Stimulated activated CD4-positive, alpha-beta T cell treated with anti-CD3 and anti-CD28 coated beads, Interleukin-15, amount 100 ng/mL, for 24 hours (primary cell): Measurements from ENCODE around the gene UBALD1.

Experiments used
- DNase-seq: peaks from one replicate; pipeline ENCODE4 v3.0.0-alpha.2; 2020

Gene UBALD1

DNA sequence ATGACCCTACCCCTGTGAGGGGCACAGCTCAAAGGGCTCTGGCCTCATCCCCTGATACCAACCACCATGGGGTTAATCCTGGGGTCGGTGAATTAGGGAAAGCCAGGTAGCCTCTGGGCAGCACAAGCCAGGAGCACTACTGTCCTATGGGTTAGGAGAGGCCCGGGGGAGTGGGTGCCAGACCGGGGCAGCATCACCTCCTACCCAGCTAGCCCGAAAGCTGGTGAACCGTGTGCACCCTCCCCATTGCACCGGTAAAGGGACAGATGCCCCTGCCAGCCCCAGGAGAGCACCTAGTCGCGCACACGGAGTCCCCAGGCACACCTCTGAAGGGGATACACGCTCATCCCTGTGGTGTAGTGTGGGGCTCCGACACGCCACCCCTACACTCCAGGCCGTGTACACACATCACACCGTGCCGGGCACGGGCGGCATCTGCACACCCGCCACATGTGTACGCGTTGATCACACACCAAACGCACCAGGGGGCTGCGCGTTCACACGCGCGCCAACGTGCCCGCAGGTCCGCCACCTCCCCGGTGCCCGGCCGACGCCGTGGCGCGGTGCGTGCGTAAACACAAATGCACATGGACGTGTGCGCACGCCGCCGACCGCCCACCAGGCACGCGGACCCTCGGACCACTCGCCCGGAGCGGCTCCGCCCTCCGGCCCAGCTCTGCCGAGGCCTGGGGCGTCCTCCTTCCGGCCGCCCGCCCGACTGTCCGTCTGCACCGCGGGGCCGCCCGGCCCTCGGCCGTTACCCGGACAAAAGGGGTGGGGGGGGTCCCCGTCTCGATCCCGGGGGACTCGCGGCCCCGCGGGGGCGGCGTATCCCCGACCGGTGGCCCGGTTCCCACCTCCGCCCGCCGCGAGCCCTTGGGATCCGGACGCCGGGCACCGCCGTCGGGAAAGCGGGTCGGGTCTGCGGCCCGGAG lies 785 bp downstream of the UBALD1 start:
- DNase-seq: peak; percentile 60

DNA sequence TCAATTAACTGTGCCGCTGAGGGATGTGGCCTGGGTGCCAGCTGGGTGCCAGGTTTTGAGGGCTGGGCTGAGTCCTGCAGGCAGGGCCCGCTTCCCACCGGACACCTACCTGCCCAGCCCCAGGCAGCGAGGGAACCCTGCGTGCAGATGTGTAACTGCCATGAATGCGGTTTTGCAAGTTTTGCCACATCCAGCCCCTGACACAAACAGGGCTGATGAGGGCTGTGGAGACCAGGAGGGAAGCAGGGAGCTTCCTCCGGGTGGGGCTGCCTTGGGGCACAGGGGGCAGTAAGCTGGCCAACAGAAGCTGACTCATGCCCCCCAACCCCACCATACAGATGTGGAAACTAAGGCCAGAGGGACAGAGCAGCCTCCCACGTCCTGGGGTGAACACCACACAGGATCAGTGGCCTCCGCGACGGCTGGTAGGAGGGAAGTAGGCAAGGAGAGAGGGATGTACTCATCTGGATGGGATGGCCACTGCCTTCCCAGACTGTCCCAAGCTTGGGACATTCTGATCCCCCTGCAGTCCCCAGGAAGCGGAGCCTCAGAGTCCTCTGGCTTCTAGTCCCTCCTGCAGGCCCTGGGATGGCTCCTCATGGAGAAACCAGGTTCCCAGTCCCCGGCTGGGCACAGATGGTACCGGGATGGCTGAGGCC lies 1.6 kb downstream of the UBALD1 start:
- DNase-seq: no peak

DNA sequence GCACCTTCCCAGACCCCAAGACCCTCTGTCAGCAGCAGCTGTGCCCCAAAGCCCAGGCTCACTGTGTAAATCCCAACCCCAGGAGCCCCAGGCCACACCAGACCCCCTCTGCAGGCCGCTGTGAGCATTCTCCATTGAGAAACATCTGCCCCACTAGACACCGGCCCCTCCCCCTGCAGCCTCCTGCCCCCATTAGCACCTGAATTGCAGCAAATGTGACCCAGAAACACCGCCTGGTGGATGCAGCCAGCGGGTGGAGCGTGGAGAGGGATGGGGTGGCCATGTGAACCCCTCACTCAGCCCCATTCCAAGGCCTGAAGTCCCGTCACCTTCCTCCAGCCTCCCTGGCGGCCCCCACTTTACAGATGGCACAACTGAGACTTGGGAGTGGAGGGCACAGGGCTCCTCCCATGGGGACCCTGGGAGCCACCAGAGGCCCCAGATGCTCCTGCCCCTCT lies 2.2 kb downstream of the UBALD1 start:
- no peak for DNase-seq

DNA sequence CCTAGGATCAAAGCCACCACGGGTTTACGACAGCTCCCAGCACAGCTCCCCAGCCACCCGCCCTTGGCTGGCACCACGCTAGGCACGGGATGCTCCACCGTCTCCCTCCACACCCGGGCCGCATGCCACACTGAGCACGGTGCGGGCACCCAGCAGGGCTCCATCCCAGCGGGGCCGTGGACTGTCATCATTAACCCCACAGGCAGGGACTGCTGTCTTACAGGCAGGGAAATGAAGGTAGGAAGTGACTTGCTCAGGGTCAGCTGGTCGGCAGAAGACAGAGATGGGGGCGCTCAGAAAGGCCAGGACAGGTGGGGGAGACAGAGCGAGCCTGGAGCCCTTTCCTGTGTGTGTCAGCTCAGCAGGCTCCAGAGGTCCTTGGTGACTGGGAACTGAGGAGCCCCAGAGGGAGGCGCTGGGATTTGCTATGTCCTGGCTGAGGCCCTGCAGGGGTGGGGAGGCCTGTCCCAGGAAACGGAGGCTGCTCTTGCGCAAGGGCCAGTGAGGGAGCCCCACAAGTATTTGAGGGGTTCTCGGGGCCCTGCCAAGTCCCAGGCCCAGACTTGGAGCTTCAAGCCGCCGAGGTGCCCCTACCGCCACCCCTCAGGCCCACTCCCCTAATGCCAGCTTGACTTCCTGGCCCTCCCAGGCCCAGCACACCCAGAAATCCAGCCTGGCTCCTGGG lies 3.2 kb downstream of the UBALD1 start:
- no peak for DNase-seq

DNA sequence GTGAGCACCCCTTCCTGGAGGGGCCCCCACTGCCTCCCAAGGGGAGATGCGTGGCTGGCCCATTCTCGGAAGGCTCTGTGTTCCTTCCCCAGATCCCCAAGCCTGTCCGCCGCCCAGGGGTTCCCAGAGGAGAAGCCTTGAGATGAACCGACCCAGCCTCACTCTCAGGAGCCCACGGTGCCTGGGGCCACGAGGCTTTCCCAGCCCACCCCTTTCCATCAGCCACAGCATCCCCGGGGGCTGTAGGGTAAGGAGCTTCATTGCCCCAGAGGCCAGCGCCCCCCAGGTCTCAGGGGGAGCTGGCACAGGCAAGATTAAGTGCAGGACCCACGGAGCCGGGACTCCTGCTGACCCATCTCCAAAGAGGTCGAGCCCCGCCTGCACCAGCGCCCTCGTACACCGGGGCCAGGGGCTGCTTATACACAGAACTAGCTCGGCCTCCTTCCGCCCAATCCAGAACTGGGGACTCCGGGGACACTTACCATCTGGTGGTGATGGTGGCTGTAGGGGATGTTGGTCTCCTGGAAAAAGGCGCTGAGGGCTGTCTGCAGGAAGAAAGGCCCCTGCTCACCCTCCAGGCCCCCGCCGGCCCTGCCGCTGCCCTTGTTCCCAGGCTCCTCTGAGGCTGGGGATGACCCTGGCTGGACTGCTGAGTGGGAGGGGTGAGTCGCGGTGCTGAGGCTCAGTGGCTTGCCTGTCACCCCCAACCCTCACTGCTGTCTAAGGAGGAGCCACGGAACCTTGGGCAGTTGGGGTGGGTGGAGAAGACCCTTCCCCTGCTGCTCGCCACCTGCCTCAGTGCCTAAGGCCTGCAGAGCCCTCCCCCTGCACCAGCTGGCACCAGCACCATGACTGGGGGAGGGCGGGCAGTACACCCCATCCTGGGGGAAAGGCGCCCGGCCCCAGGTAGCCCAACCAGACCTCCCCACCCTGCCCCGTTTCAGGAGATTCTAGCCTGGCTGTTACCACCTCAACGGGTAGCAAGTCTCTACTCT lies 4.4 kb downstream of the UBALD1 start:
- DNase-seq: no peak

DNA sequence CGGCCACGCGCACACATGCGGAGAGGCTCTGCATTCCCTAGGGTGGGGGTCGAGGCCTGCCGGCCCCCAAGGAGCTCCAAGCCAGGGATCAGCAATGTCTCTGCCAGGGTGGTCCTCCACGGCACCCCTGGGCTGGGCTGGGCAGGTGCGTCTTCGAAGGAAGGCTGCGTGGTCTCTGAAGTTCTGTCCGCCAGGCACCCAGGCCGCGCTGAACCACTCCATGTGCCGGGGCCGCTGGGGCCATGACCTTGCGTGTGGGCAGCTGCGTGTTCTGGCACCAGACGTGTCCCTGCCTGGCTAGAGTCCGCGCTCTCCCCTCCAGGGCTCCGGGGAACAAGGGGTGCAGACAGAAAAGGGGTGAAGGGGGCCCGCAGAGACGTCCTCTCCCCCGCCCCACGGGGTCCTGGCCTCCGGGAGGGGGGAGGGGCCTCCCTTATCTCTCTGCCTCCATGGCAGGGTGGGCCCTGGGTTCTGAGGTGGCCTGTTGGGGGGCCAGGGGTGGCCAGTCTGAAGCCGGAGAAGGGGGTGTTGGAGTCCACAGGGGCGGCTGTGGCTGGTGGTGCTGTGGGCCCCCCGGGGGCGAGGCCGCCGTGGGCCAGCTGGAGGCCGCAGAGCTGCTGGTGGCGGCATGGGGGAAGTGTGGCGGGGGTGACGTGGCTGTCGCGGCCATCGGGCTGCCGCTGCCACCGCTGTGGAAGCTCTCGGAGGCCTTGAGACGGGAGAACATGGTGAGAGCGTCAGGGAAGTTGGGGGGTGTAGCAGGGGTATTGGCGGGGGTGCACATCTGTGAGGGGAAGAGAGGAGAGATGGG lies 5.3 kb downstream of the UBALD1 start:
- DNase-seq: no peak

DNA sequence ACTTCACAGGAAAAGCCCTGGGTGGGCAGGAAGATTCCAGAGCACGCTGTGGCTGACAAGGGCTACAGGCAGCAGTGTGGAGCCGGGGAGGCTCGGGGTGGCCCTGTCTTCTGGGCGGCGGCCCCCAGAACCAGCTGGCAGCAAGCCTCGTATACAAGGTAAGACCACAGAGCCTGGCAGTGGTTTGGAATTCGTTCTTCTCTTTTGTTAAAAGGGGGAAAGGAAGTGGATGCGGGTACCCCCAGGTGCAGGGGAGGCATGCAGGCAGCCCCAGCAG lies 6.0 kb downstream of the UBALD1 start:
- no peak for DNase-seq

DNA sequence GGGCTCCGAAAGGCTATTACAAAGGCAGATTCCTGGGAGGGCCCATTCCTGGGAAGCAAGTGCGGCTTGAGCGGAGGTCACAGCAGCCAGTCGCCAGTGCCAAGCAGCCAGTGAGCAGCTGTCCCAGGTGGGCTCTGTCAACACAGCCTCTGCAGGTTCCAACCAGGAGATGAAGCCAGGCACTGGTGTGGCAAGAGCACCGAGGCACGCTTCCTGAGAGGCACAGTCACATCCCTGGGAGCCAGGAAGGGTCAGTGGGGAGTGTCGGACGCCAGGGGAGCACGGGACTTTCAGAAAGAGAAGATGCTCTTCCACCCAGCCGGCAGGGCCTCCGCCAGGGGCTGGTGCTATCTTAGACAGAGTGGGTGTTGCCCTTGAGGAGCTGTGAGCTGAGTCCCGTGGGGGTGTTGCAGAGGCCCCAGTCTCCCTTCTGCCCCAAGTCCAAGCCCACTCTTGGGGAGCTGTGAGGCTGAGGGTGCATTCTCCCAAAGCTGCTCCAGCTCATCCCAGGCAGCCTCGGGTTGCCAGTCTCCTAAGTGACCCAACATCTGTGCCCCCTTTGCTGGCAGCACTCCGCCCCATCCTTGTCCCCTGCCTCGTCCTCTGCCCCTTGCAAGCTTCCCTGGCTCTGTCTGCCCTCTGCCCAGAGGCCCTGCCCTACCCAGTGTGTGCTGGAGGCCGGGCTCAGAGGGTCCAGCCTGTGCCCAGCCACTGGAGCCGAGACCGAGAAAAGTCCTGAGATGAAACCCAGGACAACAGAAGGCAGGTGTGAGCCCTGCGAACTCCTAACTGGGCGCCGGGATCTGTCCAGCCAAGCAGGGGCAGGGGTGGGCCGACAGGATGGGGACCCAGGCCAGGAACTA lies 6.6 kb downstream of the UBALD1 start:
- no peak for DNase-seq

DNA sequence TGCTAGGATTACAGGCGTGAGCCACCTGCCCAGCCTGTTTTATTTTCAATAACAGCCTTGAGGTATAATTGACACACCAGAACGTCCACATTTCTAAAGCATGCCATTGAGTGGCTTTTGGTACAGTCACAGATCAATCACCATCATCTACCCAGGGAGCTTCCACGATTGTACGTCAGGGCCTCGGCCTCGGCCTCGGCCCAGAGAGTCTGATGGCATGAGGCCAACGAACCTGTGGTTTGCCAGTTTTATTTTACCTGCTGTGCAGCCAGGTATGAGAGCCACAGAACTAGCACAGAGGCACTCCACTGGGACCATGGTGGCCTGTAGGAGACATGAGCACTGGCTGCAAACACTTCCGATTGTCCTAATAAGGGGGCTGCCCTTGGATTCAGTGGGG lies 8.3 kb downstream of the UBALD1 start:
- DNase-seq: no peak

DNA sequence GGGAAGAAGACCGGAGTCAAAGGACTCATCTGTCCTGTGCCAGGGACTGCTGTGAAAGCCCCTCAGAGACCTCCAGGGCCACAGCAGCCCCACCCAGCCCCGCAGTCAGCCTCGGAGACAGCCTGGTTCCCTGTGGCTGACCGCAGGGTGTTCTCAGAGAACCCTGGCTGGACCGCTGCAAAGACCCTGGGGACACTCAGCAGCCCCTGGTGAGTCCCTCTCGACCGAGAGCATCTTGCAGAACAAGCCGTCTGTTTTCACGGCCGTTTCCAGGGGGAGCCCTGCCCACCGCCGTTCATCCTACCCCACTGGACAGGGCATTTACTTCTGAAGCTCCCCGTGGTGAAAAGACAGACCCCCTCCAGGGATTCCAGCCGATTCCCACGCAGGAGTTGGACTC lies 10.3 kb downstream of the UBALD1 start:
- no peak for DNase-seq

DNA sequence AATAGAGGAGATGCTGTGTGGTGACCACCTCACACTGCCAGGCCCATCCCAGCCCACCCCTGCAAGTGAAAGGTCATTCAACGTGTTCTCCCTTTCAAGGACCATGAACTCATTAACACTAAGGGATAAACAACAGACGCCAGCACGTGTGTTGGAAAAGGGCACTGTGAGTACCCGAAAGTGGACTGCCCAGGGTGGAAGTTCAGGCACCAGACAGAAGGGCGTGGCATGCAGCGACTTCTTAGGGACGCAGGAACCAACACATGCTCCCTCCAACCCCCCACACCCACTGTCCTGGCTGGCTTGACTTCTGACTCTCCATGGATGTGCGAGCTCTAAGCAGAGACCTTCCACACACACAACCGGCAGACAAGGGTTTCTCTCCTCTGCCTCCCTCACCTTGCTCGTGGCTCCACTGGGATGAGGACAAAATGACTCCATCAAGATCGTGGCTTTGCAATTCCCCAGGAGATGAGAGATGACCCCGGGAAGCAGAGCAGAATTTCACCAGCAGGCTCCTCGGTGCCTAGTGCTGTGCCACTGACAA lies 11.0 kb downstream of the UBALD1 start:
- no peak for DNase-seq

DNA sequence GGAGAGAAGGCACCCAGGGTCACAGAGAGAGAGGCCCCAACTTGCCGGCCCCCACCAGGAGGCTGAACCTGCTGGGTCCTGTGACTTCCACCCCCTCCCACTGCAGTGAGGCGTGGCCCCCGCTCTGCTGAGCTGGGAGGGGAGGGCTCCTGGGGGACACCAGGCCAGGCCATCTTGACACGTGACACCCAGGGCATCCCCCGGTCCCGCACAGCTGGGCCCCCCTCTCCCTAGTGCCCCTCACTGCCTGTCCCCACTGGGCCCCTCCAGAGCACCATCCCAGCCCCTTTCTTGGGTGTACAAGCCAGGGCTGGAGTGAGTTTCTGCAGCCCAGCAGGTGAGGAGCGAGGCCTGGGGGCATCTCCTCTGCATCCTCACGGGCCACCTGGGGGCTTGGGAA lies 12.4 kb downstream of the UBALD1 start:
- DNase-seq: no peak

DNA sequence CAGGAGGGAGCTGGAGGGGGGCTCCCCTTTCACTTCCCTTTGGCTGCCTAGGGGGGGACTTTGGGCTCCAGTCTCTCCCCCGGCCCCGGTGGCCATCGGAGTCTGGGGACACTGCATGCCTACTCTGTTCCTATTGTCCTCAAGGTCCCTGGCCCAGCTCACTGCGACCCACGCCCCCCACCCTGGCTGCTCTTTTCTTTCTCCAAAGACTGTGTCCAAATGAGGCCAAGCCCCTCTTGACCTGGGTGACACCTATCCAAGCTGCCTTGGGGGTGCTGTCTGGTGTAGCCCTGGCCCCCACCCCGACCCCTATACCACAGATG lies 12.9 kb downstream of the UBALD1 start:
- no peak for DNase-seq

DNA sequence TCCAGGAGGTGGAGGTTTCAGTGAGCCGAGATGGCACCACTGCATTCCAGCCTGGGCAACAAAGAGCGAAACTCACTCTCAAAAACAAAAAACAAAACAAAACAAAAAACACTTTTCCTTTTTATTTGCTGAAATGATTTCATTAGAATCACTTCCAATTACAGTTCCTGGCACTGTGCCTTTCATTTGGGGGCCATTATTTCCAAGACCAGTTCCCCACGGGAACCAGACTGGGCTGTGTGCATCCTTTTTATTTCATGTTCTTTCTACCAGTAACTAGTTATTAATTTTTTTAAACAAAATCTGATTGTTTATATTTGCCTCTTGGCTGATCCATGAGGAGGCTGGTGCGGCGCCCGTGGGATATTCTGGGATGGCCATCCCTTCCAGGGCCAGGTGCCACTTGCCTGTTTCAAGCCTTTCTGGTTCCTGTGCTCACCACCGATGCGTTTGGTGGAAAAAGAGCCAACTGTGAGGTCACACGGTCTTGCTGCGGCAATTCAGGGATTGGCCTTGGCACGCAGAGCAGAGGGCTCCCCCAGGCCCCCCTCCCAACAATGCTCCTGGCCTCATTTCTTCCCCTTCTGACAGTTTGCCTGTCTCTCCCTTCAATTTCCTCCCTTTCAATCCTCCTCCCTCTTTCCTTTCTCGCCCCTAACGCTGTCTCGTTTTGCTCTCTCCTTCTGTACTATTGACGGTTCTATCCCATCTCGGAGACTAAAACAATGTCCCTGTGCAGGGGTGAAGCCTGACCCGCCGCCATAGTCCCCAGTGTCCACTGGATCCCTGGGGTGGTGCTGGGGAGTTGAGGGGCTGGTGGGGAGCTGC lies 13.4 kb downstream of the UBALD1 start:
- no peak for DNase-seq

DNA sequence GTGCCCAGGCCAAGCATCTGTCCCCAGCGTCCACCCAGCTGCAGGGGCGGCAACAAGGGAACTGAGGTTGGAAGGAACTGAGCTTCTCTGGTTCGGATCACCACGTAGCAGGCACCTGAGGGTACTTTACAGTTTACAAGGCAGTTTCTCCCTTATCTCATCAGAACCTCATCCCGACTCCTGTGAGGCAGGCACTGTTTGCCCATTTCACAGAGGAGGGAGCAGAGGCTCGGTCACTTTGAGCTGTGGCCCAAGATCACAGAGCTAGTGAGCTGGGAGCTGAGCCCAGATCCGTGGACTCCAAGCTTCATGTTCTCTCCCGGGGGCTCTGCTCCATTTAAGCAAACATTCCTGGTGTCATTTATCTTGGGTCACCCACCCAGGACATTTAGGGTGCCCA lies 15.1 kb downstream of the UBALD1 start:
- DNase-seq: no peak

DNA sequence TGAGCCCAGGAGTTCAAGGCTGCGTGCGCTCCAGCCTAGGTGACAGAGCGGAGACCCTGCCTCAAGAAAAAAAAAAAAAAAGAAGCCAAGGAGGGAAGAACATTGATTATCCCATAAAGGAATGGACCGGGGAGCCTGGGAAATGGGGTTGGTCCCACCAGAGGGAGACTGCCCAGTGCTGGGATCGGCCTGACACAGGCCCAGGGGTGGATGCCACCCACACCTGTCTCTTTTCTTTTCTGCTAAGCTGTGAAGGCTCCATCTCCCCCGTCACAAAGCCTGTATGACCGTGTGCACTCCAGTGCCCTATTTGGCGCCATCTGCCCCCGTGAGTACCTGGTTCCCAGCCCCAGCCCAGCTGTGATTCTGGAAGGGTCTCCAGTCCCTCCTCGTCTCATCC lies 15.7 kb downstream of the UBALD1 start:
- no peak for DNase-seq

DNA sequence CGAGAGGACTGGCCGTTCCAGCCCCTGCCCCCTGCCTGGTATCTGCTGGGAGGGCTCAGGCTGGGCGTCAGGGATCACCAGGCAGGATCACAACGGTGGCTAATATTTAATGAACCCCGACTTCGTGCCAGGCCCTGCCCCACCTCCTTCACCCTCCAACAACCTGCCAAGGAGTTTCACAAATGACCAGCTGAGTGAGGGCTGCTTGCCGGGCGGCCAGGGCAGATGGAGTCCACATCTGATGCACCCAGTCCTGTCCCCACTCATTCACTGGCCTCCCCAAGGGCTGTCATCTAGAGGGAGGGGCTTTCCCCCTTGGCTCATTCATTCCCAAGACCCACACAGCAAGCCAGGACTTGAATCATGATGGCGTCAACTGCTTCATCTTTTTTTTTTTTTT lies 17.5 kb downstream of the UBALD1 start:
- DNase-seq: no peak

DNA sequence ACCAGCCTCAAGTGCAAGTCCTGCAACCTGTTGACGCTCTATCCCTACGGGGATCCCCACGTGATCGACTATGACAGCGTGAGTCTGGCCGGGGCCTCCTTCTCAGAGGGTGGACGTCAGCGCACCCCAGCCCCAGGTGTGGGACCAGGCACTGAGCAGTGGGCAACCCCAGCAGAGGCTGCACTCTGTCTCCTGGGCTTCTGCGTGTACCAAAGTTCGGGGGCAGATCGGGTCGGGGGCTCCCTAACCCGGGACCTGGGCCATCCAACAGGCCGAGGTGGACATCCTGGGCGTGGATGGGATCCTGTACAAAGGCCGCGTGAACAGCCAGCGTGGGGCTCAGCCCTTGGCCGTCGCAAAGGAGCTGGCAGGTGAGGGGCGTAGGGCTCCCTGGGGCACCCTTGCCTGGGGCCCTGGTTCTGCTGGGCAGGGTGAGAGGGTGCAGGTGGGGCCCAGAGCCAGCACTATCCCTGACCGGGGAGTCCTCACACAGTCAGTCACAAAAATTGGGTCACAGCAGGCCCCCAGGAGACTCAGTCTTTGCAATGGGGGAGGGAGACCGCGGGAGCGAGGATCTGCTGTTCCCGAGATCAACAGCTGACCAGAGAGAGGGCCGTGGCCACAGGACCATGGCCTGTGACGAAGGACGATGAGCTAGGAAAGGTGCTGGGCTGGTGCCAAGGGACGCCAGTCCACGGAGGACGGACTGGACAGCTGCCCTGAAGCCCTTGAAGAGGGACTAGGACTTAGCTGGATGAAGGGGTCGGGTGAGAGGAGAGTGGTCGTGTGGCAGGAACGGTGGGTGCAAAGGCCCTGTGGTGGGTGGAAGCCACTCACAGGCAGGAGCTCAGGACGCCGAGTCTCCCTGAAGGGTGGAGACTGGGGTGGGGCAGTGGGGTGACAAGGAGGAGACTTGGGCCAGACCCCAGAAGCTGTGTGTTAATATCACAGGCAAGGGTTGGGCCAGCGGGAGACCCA lies 20.0 kb downstream of the UBALD1 start:
- DNase-seq: no peak

DNA sequence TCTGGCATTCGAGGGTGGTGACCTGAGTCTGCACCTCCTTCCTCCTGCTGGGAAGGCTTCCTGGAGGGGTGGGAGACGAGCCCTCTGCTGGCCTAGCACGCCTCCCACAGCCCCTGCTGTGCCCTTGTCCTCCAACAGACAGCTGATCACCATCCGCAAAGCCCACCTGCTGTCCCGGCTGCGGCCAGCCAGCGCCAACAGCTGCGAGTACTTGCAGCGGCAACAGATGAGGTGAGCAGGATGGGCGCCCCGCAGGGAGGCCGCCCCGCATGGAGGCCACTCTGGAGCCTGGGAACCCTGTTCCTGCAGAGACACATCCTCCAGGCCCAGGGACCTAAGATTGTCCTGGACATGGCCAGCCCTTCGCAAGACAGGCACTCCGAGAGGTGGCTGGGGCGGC lies 21.6 kb downstream of the UBALD1 start:
- no peak for DNase-seq
